Embryonic facial prominence (tissue), 1 donor: Measurements from ENCODE around the gene TRMT2A.

ENCODE experiments used
- DNase-seq: peaks from one replicate; pipeline ENCODE4 v3.0.0-alpha.2; 2016; ENCODE audit errors: extremely low spot score

TRMT2A gene

DNA sequence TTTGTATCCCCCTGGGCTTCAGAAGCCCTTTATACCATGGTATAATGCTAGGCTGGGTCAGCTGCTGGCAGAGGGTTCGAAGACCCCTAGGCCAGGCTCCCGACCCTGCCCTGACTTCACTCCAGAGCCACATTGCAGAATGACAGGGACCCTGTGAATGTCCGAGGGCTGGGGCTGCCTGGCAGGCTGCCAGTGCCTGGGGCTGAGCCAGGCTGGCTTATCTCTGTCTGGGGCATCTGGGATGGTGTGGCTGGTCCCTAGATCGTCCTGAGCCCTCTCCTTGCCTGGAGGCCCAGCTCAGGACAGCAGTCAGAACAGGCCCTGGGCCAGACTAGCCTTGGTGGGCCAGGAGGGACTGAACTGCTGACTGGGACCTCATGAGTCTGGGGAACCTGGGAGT lies 18.2 kb upstream of the TRMT2A start:
- no peak for DNase-seq

- DNase-seq = no peak
Measured at GRCh38 chr22:20133930-20134549, 17.0 kb upstream of the TRMT2A start.

DNA sequence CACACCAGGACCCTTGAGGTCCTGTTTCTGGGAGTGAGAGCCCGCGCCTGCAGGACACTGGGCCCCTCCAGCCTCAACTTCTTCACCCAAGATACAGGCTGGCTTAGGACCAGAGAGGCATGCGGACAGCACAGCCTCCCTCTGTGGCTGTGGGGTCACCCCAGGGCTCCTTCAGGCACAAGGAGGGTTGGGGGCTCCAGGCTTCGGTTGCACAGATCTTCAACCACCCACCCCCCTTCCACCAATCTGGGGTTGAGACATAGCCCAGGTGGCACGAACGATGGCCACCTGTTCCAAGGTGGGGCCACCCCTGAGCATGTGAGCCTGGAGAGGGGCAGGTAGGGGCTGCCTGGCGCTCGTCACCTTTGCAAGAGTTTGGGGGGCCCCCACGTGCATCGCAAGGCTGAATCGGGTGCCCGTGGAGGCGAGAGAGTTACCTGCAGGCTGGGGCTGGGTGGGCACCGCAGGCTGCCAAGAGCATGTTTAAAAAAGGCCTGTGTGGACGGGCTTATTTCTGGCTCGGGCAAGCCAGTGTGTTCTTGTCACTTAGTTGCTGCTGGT lies 15.7 kb upstream of the TRMT2A start:
- DNase-seq = no peak

GRCh38 chr22:20131859-20132685 lies 15.0 kb upstream of the TRMT2A start:
- DNase-seq = no peak

- no peak for DNase-seq
Measured at GRCh38 chr22:20131597-20131858, 14.5 kb upstream of the TRMT2A start, which contains the start of gene ZDHHC8. Gene ZDHHC8, plus strand, starts transcription at chr22:20131804. Its CDS starts 144 bp downstream, at chr22:20131948.

GRCh38 chr22:20130731-20131596 lies 13.9 kb upstream of the TRMT2A start:
- no peak for DNase-seq

- no peak for DNase-seq
Measured at GRCh38 chr22:20130319-20130718, 13.3 kb upstream of the TRMT2A start.

GRCh38 chr22:20129747-20130014 lies 12.7 kb upstream of the TRMT2A start:
- DNase-seq = no peak

DNA sequence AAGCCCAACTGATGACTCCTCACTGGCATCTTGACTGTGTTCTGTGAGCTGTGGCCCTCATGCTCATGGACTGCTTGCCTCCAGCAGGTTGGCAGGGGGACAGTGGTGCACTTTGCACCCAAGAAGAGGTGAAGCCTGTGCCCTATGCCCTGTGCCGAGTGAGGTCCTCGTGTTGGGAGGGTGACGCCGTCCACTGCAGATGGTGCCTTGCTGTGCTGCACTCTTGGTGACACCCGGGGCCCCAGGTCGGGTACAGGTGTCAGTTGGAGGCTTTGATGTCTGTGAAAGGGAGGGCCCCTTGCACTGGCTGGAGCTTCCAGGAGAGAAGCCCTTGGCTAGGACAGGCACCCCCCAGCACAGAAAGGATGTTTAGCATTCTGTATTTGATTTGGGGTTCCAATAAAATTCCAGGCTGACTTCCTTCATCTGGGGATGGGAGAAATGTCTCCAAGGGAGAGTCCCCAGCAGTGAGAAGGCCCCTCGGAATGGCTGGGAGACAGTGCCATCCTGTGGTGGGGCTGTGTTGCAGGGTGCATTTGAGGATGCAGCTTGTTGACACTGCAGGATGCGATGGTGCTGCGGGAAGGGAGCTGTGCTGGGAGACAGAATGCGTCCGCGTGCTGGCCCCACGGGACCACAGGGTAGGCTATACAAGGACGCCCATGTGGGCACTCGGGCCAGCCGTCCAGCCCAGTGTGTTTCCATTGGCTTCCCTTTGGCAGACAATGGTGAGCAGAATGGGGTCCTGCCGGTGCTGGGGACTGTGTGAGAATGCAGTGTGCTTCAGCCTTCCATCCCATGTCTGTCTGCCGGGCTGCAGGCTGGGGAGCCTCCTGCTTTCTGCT lies 12.1 kb upstream of the TRMT2A start:
- no peak for DNase-seq

GRCh38 chr22:20128619-20128901 lies 11.5 kb upstream of the TRMT2A start:
- DNase-seq = no peak

- DNase-seq = no peak
Measured at GRCh38 chr22:20127869-20128618, 11.0 kb upstream of the TRMT2A start.

DNA sequence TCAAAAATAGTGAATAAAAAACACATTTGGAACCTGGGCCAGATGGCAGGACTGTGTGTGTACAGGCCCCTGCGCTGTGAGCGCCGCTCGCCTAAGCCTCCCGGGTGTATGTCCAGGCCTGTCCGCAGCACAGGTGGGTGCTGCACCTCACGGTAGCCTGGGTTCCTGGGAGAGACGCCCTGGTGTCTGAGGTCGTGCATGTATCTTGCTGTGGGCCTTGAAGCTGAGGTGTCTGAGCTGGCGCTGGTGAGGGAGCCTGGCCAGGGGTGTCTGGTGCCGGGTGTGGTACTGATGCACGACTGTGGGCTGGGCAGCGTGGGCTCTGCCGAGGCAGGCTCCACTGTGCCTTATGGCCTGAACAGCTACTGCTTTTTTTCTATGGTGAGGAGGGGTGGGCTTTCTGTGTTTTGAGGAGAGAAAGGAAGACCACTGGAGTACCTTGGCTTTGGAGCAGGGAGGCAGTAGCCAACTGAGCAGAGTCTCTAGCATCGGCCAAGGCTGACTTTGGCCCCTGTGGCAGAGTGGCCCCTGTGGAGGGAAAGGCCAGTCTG lies 10.4 kb upstream of the TRMT2A start:
- DNase-seq = no peak

DNA sequence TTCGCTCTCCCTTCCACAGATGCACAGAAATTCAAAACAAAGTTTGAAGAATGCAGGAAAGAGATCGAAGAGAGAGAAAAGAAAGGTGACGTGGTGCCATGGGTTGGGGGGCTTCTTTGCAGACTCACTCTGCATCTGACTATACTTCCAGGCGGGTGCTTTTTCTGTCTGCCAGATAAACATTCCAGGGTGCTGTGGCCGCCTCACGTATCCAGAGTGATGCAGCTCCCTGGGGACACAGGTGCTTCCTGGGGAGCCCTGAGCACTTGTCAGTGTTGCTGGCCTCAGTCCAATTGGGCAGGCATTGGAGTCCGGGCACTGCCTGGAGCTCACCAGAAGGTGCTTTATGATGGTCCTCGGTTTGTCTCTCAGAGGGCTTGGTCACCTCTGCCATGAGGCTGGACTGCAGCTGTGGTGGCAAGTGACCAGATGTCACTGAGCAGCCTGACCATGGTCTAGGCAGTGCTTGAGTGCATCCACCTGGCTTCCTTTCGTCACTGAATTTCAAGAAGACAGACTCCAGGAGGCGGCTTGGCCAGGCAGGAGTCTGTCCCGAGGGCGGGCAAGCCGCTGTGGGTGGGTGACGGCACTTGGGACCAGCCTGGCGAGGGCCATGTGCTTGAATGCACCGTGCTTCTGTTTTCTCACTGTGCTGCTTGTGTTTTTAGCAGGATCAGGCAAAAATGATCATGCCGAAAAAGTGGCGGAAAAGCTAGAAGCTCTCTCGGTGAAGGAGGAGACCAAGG lies 9.4 kb upstream of the TRMT2A start:
- no peak for DNase-seq

GRCh38 chr22:20125201-20126174 lies 8.5 kb upstream of the TRMT2A start:
- DNase-seq = no peak

GRCh38 chr22:20124083-20124787 lies 7.2 kb upstream of the TRMT2A start:
- DNase-seq = no peak

- no peak for DNase-seq
Measured at GRCh38 chr22:20123366-20124082, 6.5 kb upstream of the TRMT2A start.

DNA sequence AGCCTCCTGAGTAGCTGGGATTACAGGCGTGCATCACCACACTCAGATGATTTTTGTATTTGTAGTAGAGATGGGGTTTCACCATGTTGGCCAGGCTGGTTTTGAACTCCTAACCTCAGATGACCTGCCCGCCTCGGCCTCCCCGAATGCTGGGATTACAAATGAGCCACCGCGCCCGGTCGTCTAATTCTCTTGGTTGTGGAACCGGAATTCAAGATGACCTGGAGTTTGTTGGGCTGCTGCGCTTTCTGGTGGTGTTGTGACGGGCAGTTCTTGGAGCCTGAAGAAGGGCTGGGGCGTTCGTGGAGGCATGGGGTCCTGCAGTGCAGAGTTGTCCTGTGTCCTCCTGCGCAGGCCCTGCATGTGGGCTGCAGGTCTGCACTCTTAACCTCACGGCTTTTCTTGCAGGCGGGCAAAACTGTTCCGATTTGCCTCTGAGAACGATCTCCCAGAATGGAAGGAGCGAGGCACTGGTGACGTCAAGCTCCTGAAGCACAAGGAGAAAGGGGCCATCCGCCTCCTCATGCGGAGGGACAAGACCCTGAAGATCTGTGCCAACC lies 4.9 kb upstream of the TRMT2A start:
- DNase-seq = no peak
